ENCODE results near the gene GALNS.
A peak's percentile ranks its signal among the peaks of the same experiment; 100 is the strongest.
"Not testable (repeated sequence)": the region's sequence is repeated elsewhere in the genome, so short reads cannot be mapped to it uniquely, and the experiment has no call there.

The GALNS gene

GRCh38 chr16:88780142-88781062, 76.3 kb downstream of the GALNS start:
- no peak for DNase-seq

- DNase-seq = no peak
Observed at GRCh38 chr16:88779406-88780141, 77.2 kb downstream of the GALNS start.

GRCh38 chr16:88778541-88779065, 78.1 kb downstream of the GALNS start:
- no peak for DNase-seq

- DNase-seq = no peak
Observed at GRCh38 chr16:88778271-88778525, 78.5 kb downstream of the GALNS start.

- DNase-seq = no peak
Observed at GRCh38 chr16:88777471-88778270, 79.1 kb downstream of the GALNS start.

GRCh38 chr16:88775825-88776224, 80.9 kb downstream of the GALNS start:
- no peak for DNase-seq

GRCh38 chr16:88774544-88775393, 82.0 kb downstream of the GALNS start:
- DNase-seq = no peak

GRCh38 chr16:88773812-88774291, 82.9 kb downstream of the GALNS start:
- DNase-seq = peak in 1 of 2 experiments; percentile 13

- peak; percentile 88 to 94 for DNase-seq
Observed at GRCh38 chr16:88772871-88773811, 83.6 kb downstream of the GALNS start.

GRCh38 chr16:88771781-88772180, 85.0 kb downstream of the GALNS start:
- not testable (repeated sequence) for DNase-seq

- DNase-seq = no peak
Observed at GRCh38 chr16:88771294-88771772, 85.4 kb downstream of the GALNS start.

- DNase-seq = peak; percentile 97 to 99
Observed at GRCh38 chr16:88770461-88771293, 86.1 kb downstream of the GALNS start.

- DNase-seq = peak in 1 of 2 experiments; percentile 67
Observed at GRCh38 chr16:88769617-88770460, 86.9 kb downstream of the GALNS start.

- DNase-seq = peak; percentile 99
Observed at GRCh38 chr16:88768071-88768783, 88.5 kb downstream of the GALNS start.

- DNase-seq = peak; percentile 75 to 77
Observed at GRCh38 chr16:88767546-88768070, 89.1 kb downstream of the GALNS start.

GRCh38 chr16:88766975-88767374, 89.8 kb downstream of the GALNS start:
- no peak for DNase-seq

GRCh38 chr16:88764913-88765349, 91.8 kb downstream of the GALNS start:
- no peak for DNase-seq

- DNase-seq = no peak
Observed at GRCh38 chr16:88764080-88764479, 92.7 kb downstream of the GALNS start.

All from NCI-H524 (cell line).